Trophoblast cell (in vitro differentiated cells and primary cell): ENCODE data around the gene ERVFRD-1.
A peak's percentile ranks its signal among the peaks of the same experiment; 100 is the strongest.

Experiments used
- DNase-seq, 2 donors: peaks; one replicate each; pipeline ENCODE4 v3.0.0-alpha.2; 2016
- H2AFZ ChIP-seq: 2 replicates; pipeline ENCODE4 v1.6.1; 2013; ENCODE audit warnings: low read length, moderate library complexity, mild to moderate bottlenecking; ENCODE audit not compliant: insufficient read depth, poor library complexity
- H2AK5ac ChIP-seq: 2 replicates; pipeline ENCODE4 v1.6.1; 2013; ENCODE audit warnings: mild to moderate bottlenecking, low read length
- H2BK120ac ChIP-seq: 2 replicates; pipeline ENCODE4 v1.6.1; 2013; ENCODE audit warnings: low read length, mild to moderate bottlenecking, moderate library complexity; ENCODE audit not compliant: insufficient read depth, poor library complexity
- H2BK12ac ChIP-seq: 2 replicates; pipeline ENCODE4 v1.6.1; 2013; ENCODE audit warnings: mild to moderate bottlenecking, low read length, moderate library complexity
- H2BK5ac ChIP-seq: 2 replicates; pipeline ENCODE4 v1.6.1; 2013; ENCODE audit warnings: low read length, low read depth, moderate library complexity, mild to moderate bottlenecking; ENCODE audit not compliant: poor library complexity
- H3K14ac ChIP-seq: 2 replicates; pipeline ENCODE4 v1.6.1; 2013; ENCODE audit warnings: mild to moderate bottlenecking, low read length
- H3K18ac ChIP-seq: 2 replicates; pipeline ENCODE4 v1.6.1; 2013; ENCODE audit warnings: mild to moderate bottlenecking, low read length
- H3K23ac ChIP-seq: 2 replicates; pipeline ENCODE4 v1.6.1; 2013; ENCODE audit warnings: low read length
- H3K27ac ChIP-seq: 2 replicates; pipeline ENCODE4 v1.5.1; 2013; ENCODE audit warnings: low read depth, mild to moderate bottlenecking, inconsistent platforms, low read length, moderate library complexity
- H3K27me3 ChIP-seq: 2 replicates; pipeline ENCODE4 v1.6.1; 2013; ENCODE audit warnings: inconsistent platforms, mild to moderate bottlenecking, low read length, moderate library complexity; ENCODE audit not compliant: insufficient read depth
- H3K36me3 ChIP-seq, 2 experiments: 1 replicate in 1 of 2; 2 replicates in 1 of 2; pipeline ENCODE4 v1.6.1; 2013; ENCODE audit warnings: low read length in 2 of 2, mild to moderate bottlenecking in 2 of 2, moderate library complexity in 1 of 2; ENCODE audit not compliant: insufficient read depth in 2 of 2, control insufficient read depth in 1 of 2
- H3K4ac ChIP-seq: 2 replicates; pipeline ENCODE4 v1.6.1; 2013; ENCODE audit warnings: low read depth, mild to moderate bottlenecking, low read length, moderate library complexity
- H3K4me1 ChIP-seq, 2 experiments: 1 replicate in 1 of 2; 2 replicates in 1 of 2; pipeline ENCODE4 v1.6.1; 2013; ENCODE audit warnings: low read length in 2 of 2, mild to moderate bottlenecking in 2 of 2, moderate library complexity in 1 of 2; ENCODE audit not compliant: insufficient read depth in 2 of 2, control insufficient read depth in 1 of 2
- H3K4me2 ChIP-seq: 2 replicates; pipeline ENCODE4 v1.6.1; 2013; ENCODE audit warnings: inconsistent platforms, mild to moderate bottlenecking, low read length, moderate library complexity
- H3K4me3 ChIP-seq: 2 replicates; pipeline ENCODE4 v1.5.1; 2013; ENCODE audit warnings: mild to moderate bottlenecking, low read depth, low read length, inconsistent platforms
- H3K79me1 ChIP-seq: one replicate; pipeline ENCODE4 v1.6.1; 2013; ENCODE audit warnings: low read length
- H3K79me2 ChIP-seq: 2 replicates; pipeline ENCODE4 v1.6.1; 2013; ENCODE audit warnings: low read length, mild to moderate bottlenecking; ENCODE audit not compliant: control insufficient read depth, insufficient read depth, poor library complexity
- H3K9ac ChIP-seq: 2 replicates; pipeline ENCODE4 v1.6.1; 2013; ENCODE audit warnings: mild to moderate bottlenecking, low read length
- H3K9me3 ChIP-seq: 2 replicates; pipeline ENCODE4 v1.6.1; 2013; ENCODE audit warnings: low read depth, mild to moderate bottlenecking, control low read depth, inconsistent platforms, low read length; ENCODE audit not compliant: insufficient read depth
- H4K12ac ChIP-seq: 2 replicates; pipeline ENCODE4 v1.6.1; 2013; ENCODE audit warnings: low read depth, mild to moderate bottlenecking, low read length, moderate library complexity
- H4K8ac ChIP-seq: 2 replicates; pipeline ENCODE4 v1.6.1; 2013; ENCODE audit warnings: low read depth, mild to moderate bottlenecking, low read length, moderate library complexity
- H4K91ac ChIP-seq: one replicate; pipeline ENCODE4 v1.6.1; 2013; ENCODE audit warnings: low read depth, mild to moderate bottlenecking, low read length, moderate library complexity
- WGBS: extraction: QIAGEN DNeasy Blood & Tissue Kit; methylation state at CpG from one replicate; pipeline ENCODE4 v1.1.7; 2013; ENCODE audit warnings: missing lambda C conversion rate; ENCODE audit not compliant: insufficient read length, insufficient coverage; ENCODE audit errors: extremely low coverage; 5-methylcytosine and 5-hydroxymethylcytosine counted together

Gene ERVFRD-1

GRCh38 chr6:11097476-11097875 lies 14.0 kb downstream of the ERVFRD-1 start:
- no peak overlapping the region for H2BK120ac ChIP-seq
- H3K4me2 ChIP-seq: no peak overlapping the region
- no peak overlapping the region for H3K9ac ChIP-seq
- H2AK5ac ChIP-seq: no peak overlapping the region
- H4K91ac ChIP-seq: no peak overlapping the region
- H2BK12ac ChIP-seq: no peak overlapping the region
- H3K27ac ChIP-seq: no peak overlapping the region
- H4K12ac ChIP-seq: no peak overlapping the region
- no peak overlapping the region for H4K8ac ChIP-seq
- no peaks in the 10 kb centered on the region for H3K9me3 ChIP-seq
- no peak overlapping the region for H2BK5ac ChIP-seq
- H3K4ac ChIP-seq: peak overlapping the region; percentile 9
- H2AFZ ChIP-seq: no peak overlapping the region
- no peaks in the 10 kb centered on the region for H3K27me3 ChIP-seq
- peaks cover 0 to 4% of the 10 kb centered on the region in 2 experiments for H3K36me3 ChIP-seq
- no peak overlapping the region for H3K4me3 ChIP-seq
- H3K79me1 ChIP-seq: peaks cover 18% of the 10 kb centered on the region
- H3K79me2 ChIP-seq: peaks cover 21% of the 10 kb centered on the region
- peaks cover under 1 to 7% of the 10 kb centered on the region in 2 experiments for H3K4me1 ChIP-seq
- no peak overlapping the region for H3K18ac ChIP-seq
- DNase-seq: peak; percentile 35 to 76
- no peak overlapping the region for H3K14ac ChIP-seq
- H3K23ac ChIP-seq: no peak overlapping the region
- WGBS: no CpG with 5 or more reads among the region's 8 CpGs

DNA sequence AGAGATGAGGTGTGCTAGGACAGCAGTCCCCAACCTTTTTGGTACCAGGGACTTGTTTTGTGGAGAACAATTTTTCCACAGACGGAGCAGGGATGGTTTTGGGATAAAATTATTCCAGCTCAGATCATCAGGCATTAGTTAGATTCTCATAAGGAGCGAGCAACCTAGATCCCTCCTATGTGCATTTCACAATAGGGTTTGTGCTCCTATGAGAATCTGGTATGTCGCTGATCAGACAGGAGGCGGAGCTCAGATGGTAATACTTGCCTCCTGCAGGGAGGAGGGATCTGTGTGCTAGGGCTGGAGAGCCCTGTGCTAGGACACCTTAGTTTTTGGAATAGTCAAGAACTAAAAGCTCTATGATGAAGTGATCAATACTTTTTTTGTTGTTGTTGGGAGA lies 15.4 kb downstream of the ERVFRD-1 start:
- Histone ChIP-seq H3K27me3 (no peaks in the 10 kb centered on the region), H3K27ac (no peak overlapping the region), H3K4me3 (no peak overlapping the region), H4K91ac (no peak overlapping the region), H2AFZ (no peak overlapping the region), H3K23ac (no peak overlapping the region), H3K9me3 (no peaks in the 10 kb centered on the region), H3K14ac (no peak overlapping the region), H2BK5ac (no peak overlapping the region), H3K4me2 (peak overlapping the region; percentile 47), H2BK12ac (no peak overlapping the region), H3K4me1 (peaks cover 2 to 7% of the 10 kb centered on the region in 2 experiments), H4K12ac (no peak overlapping the region), H2AK5ac (no peak overlapping the region), H3K18ac (no peak overlapping the region), H3K79me2 (peaks cover 17% of the 10 kb centered on the region), H4K8ac (no peak overlapping the region), H3K9ac (no peak overlapping the region), H2BK120ac (no peak overlapping the region), H3K79me1 (peaks cover 18% of the 10 kb centered on the region), H3K4ac (peak overlapping the region; percentile 78), H3K36me3 (peaks cover 0 to 4% of the 10 kb centered on the region in 2 experiments)
- WGBS: no CpG with 5 or more reads among the region's 4 CpGs
- peak; percentile 8 to 55 for DNase-seq

DNA sequence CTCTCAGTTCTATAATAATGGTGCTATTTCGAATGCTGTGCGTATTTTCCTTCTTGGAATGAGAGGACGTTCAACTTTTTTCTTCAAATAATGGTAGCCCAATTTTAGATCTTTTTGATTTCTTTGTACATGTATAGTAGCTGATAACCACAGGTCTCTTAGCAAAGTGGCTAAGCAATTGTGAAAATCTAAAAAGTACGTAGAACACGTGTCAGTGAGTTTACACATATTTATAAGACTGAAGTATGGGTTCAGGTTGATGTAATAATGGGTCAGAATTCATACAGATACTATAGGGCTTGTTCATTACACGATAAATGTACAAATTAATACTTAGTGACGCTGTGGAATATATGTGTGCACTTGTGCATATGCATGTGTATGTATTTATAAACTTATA lies 16.6 kb downstream of the ERVFRD-1 start:
- WGBS: no CpG with 5 or more reads among the region's 7 CpGs
- Histone ChIP-seq H3K9ac (no peak overlapping the region), H3K79me2 (peaks cover 14% of the 10 kb centered on the region), H2AFZ (no peak overlapping the region), H3K9me3 (no peaks in the 10 kb centered on the region), H3K79me1 (peaks cover 20% of the 10 kb centered on the region), H3K4me1 (peaks cover 3 to 12% of the 10 kb centered on the region in 2 experiments), H3K27me3 (no peaks in the 10 kb centered on the region), H3K4ac (peak overlapping the region; percentile 67), H4K91ac (no peak overlapping the region), H3K27ac (peak overlapping the region; percentile 99), H2BK120ac (no peak overlapping the region), H2AK5ac (no peak overlapping the region), H4K12ac (no peak overlapping the region), H3K36me3 (peaks cover 0 to 4% of the 10 kb centered on the region in 2 experiments), H2BK5ac (no peak overlapping the region), H4K8ac (no peak overlapping the region), H2BK12ac (no peak overlapping the region), H3K4me3 (peak overlapping the region; percentile 100), H3K18ac (no peak overlapping the region), H3K14ac (peak overlapping the region; percentile 9), H3K4me2 (peak overlapping the region; percentile 83), H3K23ac (no peak overlapping the region)
- DNase-seq: no peak

DNA sequence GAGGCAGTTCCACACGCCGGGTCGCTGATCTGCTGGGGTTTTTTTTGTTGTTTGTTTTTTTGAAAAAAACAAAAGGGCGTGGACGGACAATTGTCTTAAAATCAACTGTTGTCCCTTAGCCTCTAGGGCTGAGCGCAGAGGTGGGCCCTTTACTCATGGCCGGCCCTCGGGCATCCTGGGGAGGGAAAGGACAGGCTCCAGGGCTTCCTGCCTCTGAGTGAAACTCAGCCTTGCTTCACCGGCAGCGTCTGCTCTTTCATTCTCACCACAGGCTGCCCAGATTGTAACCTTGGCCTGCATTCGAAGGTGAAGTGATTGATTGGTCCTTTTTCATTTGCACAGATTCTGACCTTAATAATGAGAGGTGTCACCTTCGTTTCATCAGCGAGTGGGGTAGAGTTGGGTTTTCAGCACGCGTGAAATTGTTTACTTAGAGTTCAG lies 17.1 kb downstream of the ERVFRD-1 start:
- H2BK12ac ChIP-seq: no peak overlapping the region
- peak overlapping the region; percentile 64 for H2AFZ ChIP-seq
- peaks cover 14% of the 10 kb centered on the region for H3K79me2 ChIP-seq
- H3K9ac ChIP-seq: peak overlapping the region; percentile 96
- H2BK5ac ChIP-seq: peak overlapping the region; percentile 98
- H3K4me3 ChIP-seq: peak overlapping the region; percentile 100
- no peak overlapping the region for H2AK5ac ChIP-seq
- peak overlapping the region; percentile 99 for H3K14ac ChIP-seq
- H2BK120ac ChIP-seq: peak overlapping the region; percentile 65
- peak; percentile 50 to 70 for DNase-seq
- H4K8ac ChIP-seq: peak overlapping the region; percentile 35
- no peak overlapping the region for H3K23ac ChIP-seq
- peak overlapping the region; percentile 97 for H3K18ac ChIP-seq
- peak overlapping the region; percentile 83 for H3K4me2 ChIP-seq
- peaks cover 0 to 4% of the 10 kb centered on the region in 2 experiments for H3K36me3 ChIP-seq
- H3K27me3 ChIP-seq: no peaks in the 10 kb centered on the region
- H4K91ac ChIP-seq: peak overlapping the region; percentile 99
- H3K79me1 ChIP-seq: peaks cover 22% of the 10 kb centered on the region
- WGBS: no CpG with 5 or more reads among the region's 15 CpGs
- H3K4ac ChIP-seq: peak overlapping the region; percentile 28
- H3K4me1 ChIP-seq: peaks cover 8 to 12% of the 10 kb centered on the region in 2 experiments
- peak overlapping the region; percentile 99 for H3K27ac ChIP-seq
- no peaks in the 10 kb centered on the region for H3K9me3 ChIP-seq
- peak overlapping the region; percentile 1 for H4K12ac ChIP-seq
